DMS153 (cell line): ENCODE data around the gene TOR1B.
A peak's percentile ranks its signal among the peaks of the same experiment; 100 is the strongest.
"Not testable (repeated sequence)": the region's sequence is repeated elsewhere in the genome, so short reads cannot be mapped to it uniquely, and the experiment has no call there.

Source experiments
- DNase-seq: peaks from one replicate; lab custom pipeline; 2025; lab: John Stamatoyannopoulos, UW

The TOR1B gene, protein sequence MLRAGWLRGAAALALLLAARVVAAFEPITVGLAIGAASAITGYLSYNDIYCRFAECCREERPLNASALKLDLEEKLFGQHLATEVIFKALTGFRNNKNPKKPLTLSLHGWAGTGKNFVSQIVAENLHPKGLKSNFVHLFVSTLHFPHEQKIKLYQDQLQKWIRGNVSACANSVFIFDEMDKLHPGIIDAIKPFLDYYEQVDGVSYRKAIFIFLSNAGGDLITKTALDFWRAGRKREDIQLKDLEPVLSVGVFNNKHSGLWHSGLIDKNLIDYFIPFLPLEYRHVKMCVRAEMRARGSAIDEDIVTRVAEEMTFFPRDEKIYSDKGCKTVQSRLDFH

DNA sequence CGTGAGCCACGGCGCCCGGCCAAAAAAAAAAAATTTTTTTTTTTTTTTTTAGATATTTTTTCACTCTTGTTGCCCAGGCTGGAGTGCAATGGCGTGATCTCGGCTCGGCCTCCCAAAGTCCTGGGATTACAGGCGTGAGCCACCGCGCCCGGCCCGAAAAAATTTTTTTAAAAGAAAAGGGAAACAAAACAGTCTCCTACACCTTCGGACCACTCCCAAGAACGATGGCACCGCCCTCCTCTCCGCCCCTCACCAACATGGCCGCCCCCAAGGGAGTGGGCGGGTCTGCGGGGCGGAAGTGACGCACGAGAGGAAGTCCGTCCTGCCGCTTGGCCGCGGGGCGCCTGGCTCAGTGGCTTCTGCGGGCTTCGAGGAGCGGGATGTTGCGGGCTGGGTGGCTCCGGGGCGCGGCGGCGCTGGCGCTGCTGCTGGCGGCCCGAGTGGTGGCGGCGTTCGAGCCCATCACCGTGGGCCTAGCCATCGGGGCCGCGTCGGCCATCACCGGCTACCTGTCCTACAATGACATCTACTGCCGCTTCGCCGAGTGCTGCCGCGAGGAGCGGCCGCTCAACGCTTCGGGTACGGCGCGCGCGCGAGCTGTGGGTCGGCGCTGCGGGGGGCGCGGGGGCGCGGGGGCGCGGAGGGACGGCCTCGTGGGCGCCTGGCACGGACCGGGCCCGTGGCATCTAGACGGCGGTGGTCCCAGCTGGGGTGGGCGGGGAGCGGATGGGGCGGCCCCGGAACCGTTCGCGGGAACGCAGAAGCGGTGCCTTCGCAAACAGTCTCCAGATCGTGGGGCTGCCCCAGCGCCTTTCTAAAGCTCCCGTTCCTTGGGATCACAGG is at the start of gene TOR1B:
Gene TOR1B (plus strand): TSS at position 352 of the 843 bp plus-strand sequence. CDS start 29 bp downstream, at position 381.
- DNase-seq = peak; percentile 76

DNA sequence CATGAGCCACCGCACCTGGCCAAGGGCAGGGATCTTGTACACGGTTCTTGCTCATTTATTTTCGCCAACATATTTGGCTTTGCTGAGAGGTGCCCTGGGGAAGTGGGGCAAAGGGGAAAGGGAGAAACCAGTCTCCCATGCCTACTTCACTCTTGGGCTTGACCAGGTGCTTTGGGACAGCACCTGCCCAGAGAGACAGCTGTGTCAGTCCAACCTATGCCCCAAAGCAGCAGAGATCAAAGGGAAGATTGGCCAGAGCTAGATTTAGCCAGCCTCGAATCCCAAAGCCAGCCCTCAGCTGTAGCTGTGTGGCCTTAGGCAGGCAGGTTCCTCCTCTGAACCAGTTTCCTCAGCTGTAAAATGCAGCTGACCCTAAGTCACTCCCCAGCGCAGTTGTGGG is 47.8 kb upstream of the TOR1B start:
- DNase-seq = no peak

DNA sequence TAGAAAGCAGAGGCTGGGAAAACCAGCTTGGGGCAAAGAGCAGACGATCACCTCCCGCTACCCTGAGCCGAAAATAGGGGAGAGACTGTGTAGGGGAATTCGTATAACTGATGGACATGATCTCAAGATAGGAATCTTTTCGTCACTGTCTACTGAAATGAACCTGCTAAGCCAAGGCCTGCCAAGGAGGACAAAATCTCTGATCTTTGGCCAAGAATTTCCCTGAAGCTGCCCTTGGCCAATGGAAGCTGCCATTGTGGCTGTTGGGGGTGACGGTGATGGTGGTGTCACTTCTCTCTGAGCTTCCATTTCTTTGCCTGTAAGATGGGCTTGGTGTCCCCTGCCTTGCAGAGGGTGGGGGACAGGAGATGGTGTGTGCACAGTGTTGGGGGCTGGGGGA is 46.8 kb upstream of the TOR1B start:
- no peak for DNase-seq

DNA sequence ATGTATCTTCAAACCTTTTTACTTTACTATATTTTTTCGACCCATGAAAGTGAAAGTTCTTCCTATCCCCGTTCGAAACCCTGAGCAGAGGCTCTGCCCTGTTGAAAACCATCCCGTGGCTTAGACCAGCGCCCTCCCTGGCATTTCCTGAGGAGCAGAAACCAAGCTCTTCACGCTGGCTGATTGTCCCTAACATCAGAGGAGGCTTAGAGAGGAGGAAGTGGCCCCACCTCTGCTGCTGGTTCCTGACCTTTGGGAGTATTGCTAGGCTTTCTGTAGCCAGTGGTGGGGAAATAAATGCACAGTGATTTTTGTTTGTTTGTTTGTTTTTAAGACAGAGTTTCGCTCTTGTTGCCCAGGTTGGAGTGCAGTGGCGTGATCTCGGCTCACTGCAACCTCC is 45.9 kb upstream of the TOR1B start:
- DNase-seq = no peak

DNA sequence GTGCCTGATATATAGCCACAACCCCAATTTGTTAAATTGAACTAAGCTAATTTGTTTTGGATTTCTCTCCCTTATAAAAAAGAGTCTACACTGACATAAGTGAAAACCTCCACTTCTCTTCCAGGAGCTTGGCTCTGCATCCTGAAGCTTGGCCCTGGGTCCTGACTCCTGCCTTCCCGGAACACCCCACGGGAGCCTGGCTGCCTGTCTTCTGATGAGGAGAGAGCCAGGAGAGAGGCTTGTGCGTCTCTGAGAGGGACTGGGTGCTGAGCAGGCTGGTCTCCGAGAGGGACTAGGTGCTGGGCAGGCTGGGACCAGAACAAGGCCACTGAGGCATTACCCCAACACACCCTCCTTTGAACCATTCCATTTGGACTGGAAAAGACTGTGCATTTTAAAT is 43.7 kb upstream of the TOR1B start:
- no peak for DNase-seq

DNA sequence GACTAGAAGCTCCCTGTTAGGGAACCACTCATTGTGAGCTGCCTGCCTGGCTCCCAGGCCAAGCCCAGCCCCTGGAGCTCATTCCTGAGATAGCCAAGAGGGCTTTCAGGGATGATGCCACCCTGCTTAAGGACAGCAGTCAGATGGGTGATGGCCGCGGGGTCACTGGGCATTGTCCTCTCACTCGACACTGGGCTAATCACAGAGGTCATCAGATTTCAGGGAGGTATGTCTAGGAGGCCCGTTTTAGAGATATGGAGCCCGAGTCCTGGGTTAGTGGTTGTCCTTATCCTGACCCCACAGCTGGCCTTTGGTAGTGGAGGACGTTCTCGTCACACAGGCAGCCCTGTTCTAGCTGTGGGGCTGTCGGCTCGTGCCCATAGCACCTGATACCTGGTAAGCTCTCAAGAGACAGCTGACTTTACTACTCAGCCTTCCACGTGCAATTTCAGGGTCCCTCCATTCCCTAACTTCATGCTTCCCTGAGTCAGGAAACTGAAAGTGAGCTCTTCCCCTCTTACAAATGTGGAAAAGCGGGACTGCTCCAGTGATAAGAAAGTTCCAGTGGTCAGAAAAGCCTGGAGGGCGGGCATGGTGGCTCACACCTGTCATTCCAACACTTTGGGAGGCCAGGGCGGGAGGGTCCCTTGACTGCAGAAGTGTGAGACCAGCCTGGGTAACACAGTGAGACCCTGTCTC is 43.0 kb upstream of the TOR1B start:
- no peak for DNase-seq

DNA sequence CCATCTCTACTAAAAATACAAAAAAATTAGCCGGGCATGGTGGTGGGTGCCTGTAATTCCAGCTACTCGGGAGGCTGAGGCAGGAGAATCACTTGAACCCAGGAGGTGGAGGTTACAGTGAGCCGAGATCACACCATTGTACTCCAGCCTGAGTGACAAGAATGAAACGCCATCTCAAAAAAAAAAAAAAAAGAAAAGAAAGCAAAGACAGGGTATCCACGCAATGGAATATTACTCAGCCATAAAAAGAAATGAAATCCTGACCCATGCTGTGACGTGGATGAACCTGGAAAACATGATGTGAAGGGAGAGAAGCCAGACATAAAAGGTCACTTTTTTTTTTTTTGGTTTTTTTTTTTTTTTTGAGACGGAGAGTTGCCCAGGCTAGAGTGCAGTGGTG is 42.2 kb upstream of the TOR1B start:
- not testable (repeated sequence) for DNase-seq

DNA sequence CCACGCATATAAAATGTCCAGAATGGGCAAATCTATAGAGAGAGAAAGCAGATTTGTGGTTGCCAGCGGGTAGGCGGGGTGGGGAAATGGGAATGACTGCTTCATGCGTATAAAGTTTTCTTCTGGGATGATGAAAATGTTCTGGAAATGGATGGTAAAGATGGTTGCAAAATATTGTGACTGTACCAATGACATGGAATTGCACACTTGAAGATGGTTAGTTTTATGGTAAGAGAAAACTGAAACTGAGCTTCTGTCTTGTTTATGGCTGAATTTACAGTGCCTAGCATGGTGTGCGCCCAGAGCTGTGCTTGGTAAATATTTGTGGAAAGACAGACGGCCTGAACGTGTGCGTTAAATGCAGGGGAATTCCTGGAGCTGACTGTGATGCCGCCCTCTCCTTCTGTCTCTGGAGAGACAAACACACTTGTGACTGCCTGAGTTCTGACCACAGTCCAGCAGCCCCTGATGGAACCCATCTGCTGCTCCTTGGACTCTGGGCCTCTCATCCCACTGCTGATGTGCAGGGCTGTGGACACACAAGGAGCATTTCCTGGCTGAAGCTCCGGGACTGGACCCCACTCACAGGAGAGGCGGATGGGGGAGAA is 41.6 kb upstream of the TOR1B start:
- no peak for DNase-seq

DNA sequence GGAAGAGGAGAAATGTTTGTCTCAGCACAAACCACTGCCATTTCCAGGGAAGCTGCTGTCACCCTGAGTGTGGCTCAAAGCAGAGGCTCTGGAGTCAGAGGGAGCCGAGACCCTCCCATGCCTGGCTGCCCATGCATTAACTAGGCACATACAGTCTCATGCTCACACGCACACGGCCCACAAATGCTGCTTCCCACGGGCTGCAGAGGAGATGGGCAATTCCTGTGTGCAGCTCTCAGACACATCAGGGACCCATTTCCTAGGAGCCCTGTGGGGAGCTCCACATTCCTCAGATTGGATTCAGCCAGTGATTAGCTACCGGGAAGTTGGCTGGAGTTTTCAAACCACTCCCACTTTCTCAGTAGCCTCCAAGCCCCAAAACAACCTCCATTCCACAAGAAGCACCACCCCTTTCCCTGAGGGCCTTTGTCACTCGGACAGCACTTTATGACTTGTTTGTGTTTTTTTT is 41.0 kb upstream of the TOR1B start:
- no peak for DNase-seq

DNA sequence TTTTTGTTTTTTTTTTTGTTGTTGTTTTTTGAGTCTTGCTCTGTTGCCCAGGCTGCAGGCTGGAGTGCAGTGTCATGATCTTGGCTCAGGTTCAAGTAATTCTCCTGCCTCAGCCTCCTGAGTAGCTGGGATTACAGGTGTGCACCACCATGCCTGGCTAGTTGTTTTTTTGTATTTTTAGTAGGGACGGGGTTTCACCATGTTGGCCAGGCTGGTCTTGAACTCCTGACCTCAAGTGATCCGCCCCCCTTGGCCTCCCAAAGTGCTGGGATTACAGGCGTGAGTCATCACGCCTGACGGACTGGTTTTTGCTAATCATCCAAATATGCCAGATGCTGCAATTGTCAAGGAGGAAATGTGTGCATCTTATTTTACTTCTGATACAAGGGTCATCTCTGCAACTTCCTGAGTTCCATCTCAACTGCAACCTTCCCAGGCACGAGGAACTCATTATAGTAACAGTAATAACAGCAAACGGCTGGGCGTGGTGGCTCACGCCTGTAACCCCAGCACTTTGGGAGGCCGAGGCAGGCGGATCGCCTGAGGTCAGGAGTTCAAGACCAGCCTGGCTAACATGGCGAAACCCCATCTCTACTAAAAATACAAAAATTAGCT is 40.5 kb upstream of the TOR1B start:
- DNase-seq = not testable (repeated sequence)

DNA sequence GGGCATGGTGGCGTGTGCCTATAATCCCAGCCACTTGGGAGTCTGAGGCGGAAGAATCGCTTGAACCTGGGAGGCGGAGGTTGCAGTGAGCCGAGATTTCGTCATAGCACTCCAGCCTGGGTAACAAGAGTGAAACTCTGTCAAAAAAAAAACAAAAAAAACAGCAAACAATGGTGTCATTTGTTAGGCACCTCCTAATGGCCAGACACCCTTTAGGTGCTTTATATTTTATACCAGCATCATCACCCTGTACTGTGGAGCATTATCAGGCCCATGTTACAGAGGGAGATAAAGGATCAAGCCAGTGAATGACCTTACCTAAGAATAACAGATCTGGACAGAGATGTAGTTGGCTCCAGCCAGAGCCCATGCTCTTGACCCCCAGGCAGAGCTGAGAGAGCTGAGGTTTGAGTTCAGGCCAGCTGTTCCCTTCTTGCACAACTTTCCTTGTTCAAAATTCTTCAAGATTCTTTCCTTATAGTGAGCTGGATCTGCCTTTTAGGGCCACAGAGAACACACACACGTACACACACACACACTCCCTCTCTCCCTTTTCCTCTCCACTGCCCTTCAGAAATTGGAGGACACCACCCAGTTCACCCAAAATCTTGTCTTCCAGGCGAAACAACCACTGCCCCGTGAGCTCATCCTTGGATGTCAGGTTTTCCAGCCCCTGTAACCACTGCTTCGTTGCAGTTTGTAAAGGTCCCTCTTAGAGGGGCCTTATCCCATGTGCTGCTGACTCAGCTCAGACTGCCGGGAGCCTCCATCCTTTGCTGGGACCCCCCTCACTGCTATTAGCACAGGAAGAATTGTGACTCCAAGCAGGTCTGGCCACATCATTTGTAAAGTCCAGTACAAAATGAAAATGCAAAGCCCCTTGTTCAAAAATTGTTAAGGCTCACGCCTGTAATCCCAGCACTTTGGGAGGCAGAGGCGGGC is 39.7 kb upstream of the TOR1B start:
- no peak for DNase-seq

DNA sequence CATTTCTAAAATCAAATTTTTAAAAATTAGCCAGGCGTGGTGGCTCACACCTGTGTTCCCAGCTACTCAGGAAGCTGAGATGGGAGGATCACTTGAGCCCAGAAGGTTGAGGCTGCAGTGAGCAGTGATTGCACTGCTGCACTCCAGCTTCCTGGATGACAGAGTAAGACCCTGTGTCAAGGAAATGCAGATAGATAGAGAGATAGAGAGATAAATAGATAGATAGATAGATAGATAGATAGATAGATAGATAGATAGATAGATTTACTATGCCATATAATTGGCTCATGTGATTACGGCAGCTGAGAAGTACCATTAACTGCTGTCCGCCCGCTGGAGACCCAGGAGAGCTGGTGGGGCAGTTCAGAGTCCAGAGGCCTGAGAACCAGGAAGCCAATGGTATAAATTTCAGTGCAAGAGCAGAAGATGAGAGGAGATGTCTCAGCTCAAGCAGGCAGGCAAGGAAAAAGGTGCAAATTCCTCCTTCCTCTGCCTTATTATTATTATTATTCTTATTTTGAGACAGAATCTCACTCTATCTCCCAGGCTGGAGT is 37.1 kb upstream of the TOR1B start:
- no peak for DNase-seq

DNA sequence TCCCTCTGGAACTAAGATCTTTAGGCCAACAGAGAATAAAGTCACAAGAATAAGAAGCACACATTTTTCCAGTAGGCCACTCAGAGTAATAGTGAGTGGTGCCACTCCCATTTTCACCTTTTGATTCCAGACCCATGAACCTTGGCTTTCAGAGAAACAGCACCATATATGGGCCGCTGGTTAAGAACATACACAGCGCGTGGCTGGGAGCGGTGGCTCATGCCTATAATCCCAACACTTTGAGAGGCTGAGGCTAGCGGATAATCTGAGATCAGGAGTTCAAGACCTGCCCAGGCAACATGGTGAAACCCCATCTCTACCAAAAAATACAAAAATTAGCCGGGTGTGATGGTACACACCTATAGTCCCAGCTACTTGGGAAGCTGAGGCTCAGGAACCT is 34.5 kb upstream of the TOR1B start:
- no peak for DNase-seq

DNA sequence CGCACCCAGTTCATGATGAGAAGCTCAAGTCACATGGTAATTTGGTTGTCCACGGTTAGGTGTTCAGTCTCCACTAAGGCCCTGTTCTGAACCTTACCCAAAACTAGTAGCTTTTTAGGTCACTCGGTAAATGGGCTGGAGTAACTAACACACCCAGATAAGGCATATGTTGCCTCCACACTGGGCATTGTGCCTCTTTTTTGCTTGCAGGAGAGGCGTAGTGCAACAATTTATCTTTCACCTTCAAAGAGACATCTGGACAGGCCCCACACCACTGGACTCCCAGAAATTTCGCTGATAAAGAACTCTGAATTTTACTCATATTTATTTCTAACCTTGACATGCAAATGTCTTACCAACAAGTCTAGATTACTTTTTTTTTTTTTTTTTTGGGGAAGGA is 33.3 kb upstream of the TOR1B start:
- no peak for DNase-seq

DNA sequence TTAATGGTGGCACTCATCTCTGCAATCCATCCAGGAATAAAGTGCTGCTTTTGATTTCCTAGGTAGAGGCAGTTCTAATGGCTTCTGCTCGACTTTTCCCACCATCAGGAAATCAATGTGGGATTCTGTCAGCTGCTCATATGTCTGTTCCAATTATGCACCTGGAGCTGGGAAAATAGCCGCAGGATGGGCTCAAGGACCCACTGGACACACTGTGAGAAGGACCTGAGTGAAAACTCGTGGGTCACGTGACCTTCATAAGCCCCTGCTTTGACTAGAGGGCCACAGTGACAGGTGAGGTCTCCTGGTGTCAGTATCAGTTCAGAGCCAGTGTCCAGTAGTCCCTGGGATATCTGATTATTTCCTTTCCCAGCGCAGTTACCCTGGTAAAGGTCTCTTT is 32.2 kb upstream of the TOR1B start:
- no peak for DNase-seq

DNA sequence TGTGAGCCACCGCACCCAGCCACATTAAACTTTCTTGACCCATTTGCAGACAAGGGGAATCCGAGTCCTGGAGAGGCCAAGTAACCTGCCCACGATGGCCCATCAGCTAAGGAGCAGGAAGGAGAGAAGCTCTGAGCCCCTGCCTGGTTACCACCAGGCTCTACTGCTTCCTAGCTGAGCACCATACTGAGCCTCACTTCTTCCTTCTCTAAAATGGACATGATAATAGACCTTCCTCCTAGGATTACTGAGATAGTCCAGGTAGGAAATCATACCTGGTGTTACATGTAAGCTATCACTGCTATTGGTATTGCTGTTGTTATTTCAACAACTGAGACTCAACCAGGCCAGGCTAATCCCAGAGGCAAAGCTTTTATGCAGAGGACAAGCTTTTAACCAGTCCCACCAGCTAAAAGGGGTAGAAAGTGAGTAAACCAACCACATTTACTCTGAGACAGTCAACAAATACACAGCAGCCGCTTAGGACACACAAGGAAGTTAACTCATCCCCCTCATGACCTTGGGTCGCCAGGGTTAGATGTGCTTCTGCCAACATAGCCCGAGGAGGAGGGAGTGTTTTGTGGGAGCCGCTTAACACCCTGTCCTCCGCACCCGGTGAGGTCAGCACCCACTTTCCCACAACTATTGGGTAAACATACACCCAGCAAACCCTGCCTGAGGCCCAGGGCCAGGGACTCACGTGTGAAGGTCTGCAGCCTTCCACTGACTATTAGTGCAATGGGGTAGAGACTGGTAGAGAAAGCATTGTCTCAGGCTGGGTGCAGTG is 29.5 kb upstream of the TOR1B start:
- DNase-seq = no peak

DNA sequence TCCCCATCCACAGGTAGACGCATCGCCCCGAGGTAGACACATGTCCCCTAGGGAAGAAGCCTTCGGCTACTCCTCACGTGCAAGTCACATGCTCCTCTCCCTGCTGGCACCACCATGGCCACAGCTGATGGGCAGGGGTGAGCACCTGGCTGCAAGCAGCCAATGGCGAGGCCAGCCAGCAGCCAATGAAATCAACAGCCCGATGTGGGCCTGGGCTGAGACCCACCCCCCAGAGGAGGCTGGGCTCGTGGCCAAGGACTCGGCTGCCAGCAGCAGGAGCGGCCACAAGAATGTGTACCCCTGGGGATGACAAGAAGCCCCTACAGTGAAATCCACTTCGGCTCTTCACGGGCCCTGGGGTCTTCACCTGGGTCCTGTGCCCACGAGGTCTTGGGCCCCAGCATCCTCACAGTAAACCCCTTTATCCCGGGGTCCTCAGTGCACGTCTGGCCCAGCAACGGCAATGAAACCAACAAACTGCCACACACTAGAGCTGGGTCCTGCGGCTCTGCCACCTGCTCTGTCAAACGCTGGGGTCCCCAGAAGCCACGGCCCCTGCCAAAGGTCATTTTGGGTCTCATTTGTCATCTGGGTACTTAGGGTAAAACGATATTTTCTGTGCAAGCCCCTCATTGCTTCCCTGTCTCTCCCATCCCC is 28.1 kb upstream of the TOR1B start:
- DNase-seq = peak; percentile 68

DNA sequence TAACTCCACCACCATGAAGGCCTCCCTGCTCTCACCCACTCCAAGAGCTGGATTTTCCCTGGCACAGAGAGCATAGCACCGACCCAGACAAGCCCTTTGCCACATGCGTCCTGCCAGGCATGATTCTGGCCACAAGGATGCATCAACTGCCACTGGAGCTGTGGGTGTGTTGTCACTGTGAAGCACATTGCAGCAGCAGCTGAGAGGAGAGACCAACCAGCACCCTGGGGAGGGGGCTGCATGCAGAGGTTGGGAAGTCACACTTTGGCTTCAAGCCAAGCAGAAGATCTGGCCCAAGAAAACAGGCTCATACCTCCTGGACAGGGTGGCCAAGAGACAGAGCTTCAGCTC is 27.6 kb upstream of the TOR1B start:
- DNase-seq = no peak

DNA sequence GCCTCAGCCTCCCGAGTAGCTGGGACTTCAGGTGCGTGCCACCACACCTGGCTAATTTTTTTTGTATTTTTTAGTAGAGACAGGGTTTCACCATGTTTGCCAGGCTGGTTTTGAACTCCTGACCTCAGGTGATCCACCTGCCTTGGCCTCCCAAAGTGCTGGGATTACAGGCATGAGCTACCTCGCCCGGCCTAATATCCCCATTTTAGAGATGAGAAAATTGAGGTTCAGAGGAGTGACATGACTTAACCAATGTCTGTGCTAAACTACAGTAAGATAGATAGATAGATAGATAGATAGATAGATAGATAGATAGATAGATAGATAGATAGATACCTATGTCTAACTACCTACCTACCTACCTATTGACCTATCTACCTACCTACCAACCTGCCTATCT is 26.9 kb upstream of the TOR1B start:
- not testable (repeated sequence) for DNase-seq
